Measurements from ENCODE around the gene SLC6A11. TPM values are rescaled to one million over a fixed set of nuclear protein-coding genes. Genes with fewer than 3 reads are reported as not detected.

Gene SLC6A11
- total and polyA plus RNA-seq, 9 donors: under 0.01 to 0.33 (median 0.07) TPM; not detected in 2

DNA sequence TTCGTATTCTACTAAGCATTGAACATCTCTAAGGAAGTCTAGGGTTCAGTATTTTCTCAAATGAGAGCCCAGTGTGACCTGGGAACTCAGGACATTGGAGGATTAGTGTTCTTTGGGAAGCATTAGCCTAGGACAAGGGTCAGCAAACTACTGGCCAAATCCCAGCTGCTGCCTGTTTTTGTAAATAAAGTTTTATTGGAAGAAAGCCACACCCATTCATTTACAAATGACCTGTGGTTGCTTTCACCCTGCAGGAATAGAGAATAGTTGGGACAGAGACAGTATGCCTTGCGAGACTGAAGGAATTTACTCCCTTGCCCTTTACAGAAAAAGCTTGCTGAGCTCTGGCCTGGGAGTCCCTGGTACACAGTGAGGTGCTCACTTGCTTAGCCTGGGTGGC is 20.6 kb downstream of the SLC6A11 start:
- TF ChIP-seq CTCF (IDR thresholded peaks at IDR 0.05) (no peak), POLR2A (IDR thresholded peaks at IDR 0.05) (no peak), EP300 (IDR thresholded peaks at IDR 0.05) (no peak)
- Histone ChIP-seq H3K27ac (no peak overlapping the region), H3K4me3 (no peak overlapping the region), H3K36me3 (no peaks in the 10 kb centered on the region), H3K4me1 (ENCODE audit: insufficient read depth) (no peaks in the 10 kb centered on the region), H3K27me3 (no peaks in the 10 kb centered on the region), H3K9me3 (no peaks in the 10 kb centered on the region)
- intact Hi-C loops (cut with DNase I): no loop called here
- 73 to 83% (median 82%) methylated on average over 2 of the region's 2 CpGs for WGBS, 3 donors
- DNase-seq: no peak

- 49 to 59% (median 51%) methylated on average over 8 of the region's 8 CpGs for WGBS, 3 donors
- H3K27ac ChIP-seq: no peak overlapping the region
- H3K9me3 ChIP-seq: no peaks in the 10 kb centered on the region
- H3K4me1 ChIP-seq (ENCODE audit: insufficient read depth): no peaks in the 10 kb centered on the region
- no peak overlapping the region for H3K4me3 ChIP-seq
- no peaks in the 10 kb centered on the region for H3K36me3 ChIP-seq
- no peak for DNase-seq
- TF ChIP-seq EP300 (IDR thresholded peaks at IDR 0.05) (no peak), POLR2A (IDR thresholded peaks at IDR 0.05) (no peak), CTCF (IDR thresholded peaks at IDR 0.05) (no peak)
- intact Hi-C loops (cut with DNase I): no loop called here
- no peaks in the 10 kb centered on the region for H3K27me3 ChIP-seq
Measured at GRCh38 chr3:10837849-10838248, 21.8 kb downstream of the SLC6A11 start.

DNA sequence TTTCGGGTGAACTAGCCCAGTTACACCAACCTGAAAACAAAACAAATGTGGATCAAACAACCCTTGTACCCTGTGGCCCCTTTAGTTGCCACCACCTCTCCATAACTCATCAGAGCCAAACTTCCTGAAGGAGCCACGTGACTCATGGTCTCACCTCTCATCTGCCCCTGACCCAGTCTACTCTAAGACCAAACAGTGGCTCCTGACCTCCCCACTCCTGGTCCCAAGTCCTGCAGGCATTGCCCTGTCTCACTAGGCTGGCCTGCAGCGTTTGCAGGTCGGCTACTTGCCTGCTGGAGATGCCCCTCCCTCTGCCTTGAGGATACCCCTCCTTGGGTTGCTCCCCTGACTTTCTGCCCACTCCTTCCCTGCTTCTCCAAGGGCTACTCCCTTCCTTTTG is 23.1 kb downstream of the SLC6A11 start:
- intact Hi-C loops (cut with DNase I): no loop called here
- no peak overlapping the region for H3K27ac ChIP-seq
- H3K4me3 ChIP-seq: no peak overlapping the region
- no peak for TF ChIP-seq CTCF (IDR thresholded peaks at IDR 0.05)
- H3K4me1 ChIP-seq (ENCODE audit: insufficient read depth): no peaks in the 10 kb centered on the region
- no peaks in the 10 kb centered on the region for H3K27me3 ChIP-seq
- WGBS, 3 donors: 62 to 80% (median 75%) methylated on average over 4 of the region's 4 CpGs
- no peaks in the 10 kb centered on the region for H3K36me3 ChIP-seq
- no peak for DNase-seq
- no peaks in the 10 kb centered on the region for H3K9me3 ChIP-seq

GRCh38 chr3:10841100-10841499 is 25.1 kb downstream of the SLC6A11 start:
- no peaks in the 10 kb centered on the region for H3K27me3 ChIP-seq
- no peak overlapping the region for H3K27ac ChIP-seq
- WGBS, 3 donors: 31 to 41% (median 38%) methylated on average over 4 of the region's 4 CpGs
- H3K4me1 ChIP-seq (ENCODE audit: insufficient read depth): no peaks in the 10 kb centered on the region
- DNase-seq: no peak
- TF ChIP-seq CTCF (IDR thresholded peaks at IDR 0.05) (no peak), EP300 (IDR thresholded peaks at IDR 0.05) (no peak), POLR2A (IDR thresholded peaks at IDR 0.05) (no peak)
- no peaks in the 10 kb centered on the region for H3K36me3 ChIP-seq
- no peaks in the 10 kb centered on the region for H3K9me3 ChIP-seq
- no peak overlapping the region for H3K4me3 ChIP-seq
- intact Hi-C loops (cut with DNase I): no loop called here

GRCh38 chr3:10843378-10843777 is 27.4 kb downstream of the SLC6A11 start:
- Histone ChIP-seq H3K36me3 (no peaks in the 10 kb centered on the region), H3K4me1 (ENCODE audit: insufficient read depth) (no peaks in the 10 kb centered on the region), H3K27me3 (no peaks in the 10 kb centered on the region), H3K9me3 (no peaks in the 10 kb centered on the region), H3K4me3 (no peak overlapping the region), H3K27ac (no peak overlapping the region)
- no peak for DNase-seq
- 84 to 98% (median 86%) methylated on average over 3 of the region's 3 CpGs for WGBS, 3 donors
- no peak for TF ChIP-seq POLR2A (IDR thresholded peaks at IDR 0.05)
- TF ChIP-seq EP300 (IDR thresholded peaks at IDR 0.05): no peak
- no peak for TF ChIP-seq CTCF (IDR thresholded peaks at IDR 0.05)
- intact Hi-C loops (cut with DNase I): no loop called here
